HG02885 (cell line): Measurements from ENCODE around the gene SPPL3.

Source experiments
- ATAC-seq: cut with Tn5 transposase; IDR thresholded peaks from one replicate; pipeline ENCODE4 v1.9.1; 2021; ENCODE audit warnings: mild to moderate bottlenecking; ENCODE audit not compliant: unreplicated experiment, poor library complexity

SPPL3 gene

DNA sequence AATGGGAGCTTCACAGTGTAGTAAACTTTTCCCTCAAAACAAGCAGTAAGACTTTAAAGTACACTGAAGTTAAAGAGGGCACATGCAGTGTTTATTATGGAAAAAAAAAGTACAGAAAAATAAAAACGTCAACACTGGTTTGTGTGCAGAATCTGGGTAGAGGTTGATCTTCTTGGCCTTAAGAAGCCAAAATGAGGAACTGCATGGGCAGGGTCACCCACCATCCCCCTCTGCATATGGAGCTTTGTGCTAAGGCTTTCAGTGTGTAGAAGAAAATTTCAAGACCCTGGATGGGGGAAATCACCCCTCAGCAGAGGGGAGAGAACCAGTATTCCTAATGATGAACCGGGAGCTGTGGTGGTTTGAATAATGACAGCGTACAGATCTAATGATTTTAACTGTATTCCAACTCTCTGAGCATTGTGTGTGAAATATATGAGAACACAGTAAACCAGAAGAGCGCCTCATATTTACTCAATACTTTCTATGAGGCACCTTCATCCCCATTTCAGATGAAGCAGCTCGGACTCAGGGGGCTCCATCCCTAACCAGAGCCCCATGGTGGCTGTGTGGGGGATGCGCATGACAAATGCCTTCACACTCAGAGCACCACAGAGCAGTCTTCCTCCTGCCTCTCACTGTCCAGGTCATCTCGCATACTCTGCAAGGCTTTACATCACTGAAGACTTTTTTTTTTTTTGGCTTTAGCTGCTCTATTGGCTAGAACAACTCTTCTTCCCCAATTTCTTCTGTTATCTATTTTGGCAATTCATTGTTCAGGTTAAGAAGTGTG is 145.2 kb downstream of the SPPL3 start:
- no peak for ATAC-seq

DNA sequence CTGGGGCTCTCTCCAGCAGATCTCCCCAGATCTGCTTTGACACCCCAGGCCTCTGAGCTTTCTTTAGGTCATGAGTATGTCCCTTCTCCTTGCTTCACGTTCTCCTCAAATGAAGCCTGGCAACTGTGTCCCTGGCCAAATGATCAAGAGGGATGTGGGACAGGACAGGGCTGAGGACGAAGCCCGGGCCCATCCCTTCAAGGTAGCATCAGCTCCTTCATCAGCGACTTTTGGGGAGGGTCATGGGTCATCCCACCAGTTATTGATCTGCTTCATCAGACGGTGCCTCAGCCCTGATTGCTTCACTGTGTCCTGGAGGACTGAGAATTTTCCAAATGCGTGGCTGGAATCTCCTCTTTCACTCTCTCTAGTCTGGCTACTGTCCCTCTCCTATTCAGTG is 146.2 kb downstream of the SPPL3 start:
- ATAC-seq: no peak

DNA sequence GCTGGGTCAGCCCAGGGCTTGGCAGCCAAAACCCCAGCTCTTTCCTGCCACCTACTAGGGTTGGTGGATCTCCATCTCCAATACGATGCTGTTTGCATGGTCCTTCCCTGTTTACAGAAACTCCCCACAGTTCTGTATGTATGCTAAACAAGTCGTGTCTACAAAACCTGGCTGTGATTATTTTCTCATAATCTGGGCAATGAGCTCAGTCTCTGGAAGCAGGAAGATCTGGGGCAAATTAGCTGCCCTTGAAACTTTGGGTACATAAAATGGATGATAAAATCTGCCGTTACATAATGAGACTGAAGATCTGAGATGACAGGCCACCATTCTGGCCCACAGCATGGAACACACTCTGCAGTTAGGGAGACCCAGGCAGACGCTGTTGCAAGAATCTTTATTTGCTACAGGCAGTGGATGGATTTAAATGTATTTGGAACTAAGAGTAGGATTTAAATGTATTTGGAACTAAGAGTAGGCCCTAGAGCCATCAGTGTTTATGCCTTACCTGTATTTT is 146.9 kb downstream of the SPPL3 start:
- ATAC-seq: no peak

DNA sequence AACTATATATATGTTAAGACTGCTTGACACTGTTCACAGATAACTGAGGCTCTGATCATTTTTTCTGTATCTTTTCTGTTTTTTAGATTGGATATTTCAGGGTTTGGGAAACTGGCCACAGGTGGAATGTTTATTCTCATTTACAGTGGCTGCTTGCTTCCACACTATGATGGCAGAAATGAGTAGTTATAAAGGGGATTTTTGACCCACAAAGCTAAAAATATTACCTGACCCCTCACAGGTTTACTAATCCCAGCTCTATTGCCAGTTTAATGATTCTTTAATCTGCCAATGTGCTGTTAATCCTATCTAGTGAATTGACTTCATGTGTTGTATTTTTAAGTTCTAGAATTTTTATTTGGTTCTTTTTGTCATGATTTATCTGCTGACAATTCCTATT is 148.9 kb downstream of the SPPL3 start:
- ATAC-seq: no peak

DNA sequence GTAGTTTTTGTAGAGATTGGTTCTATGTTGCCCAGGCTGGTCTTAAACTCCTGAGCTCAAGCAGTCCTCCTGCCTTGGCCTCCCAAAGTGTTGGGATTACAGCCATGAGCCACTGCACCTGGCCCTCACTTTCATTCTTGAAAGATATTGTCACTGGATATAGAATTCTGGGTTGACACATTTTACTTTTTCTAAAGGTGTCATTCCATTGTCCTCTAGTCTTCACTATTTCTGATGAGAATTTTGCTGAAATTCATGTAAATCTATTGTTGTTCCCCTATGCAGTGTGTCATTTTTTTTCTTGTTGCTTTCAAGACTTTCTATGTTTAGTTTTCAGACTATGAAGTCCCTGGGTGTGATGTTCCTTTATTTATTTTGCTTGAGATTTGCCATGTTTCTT is 149.4 kb downstream of the SPPL3 start:
- ATAC-seq: no peak

DNA sequence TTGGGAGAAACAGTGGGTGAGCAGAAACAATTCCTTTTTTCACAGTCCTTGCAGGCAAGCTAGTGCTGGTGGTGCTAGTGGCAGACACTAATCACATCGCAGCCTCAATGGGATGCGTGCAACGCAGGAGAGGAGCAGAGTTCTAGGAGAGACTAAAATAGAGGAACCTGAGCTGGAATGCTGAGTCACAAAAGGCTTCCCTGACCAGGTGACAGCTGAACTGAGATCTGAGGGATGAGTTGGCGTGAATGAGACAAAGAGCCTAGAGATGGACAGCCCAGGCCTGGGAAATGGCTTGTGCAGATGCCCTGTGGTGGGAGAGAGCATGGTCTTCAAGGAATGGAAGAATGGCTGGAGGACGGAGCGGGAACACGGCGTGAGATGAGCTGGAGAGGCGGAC is 152.8 kb downstream of the SPPL3 start:
- ATAC-seq: no peak

DNA sequence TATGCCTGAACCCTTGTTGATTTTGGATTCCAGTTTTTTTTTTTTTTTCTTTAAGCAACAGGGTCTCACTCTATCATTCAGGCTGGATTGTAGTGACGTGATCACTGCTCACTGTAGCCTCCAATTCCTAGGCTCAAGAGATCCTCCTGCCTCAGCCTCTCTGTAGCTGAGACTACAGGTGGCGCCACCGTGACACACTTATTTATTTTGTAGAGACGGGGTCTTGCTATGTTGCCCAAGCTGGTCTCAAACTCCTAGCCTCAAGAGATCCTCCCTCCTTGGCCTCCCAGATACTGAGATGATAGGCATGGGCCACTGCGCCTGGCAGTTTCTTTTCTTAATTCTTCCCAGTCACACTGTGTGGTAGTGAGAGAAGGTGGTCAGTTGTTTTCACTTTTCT is 153.4 kb downstream of the SPPL3 start:
- no peak for ATAC-seq

DNA sequence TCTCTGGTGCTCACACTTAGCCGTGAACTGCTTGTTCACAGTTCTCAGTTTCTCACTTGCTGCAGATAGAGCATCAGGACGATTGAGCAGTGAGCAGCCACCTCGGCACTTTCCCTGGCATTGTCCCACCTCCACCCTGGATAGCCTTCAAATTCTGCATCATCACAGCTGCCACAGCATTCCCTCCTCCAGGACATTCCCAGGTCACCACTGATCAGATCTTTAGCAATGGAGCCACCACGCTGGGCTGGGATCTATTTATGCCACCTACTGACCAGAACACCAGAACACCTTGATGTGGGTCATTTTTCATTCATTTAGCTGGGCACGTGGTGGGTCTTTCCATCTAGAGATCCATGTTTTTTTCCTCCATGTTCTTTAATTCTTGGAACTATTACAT is 154.9 kb downstream of the SPPL3 start:
- ATAC-seq: no peak

DNA sequence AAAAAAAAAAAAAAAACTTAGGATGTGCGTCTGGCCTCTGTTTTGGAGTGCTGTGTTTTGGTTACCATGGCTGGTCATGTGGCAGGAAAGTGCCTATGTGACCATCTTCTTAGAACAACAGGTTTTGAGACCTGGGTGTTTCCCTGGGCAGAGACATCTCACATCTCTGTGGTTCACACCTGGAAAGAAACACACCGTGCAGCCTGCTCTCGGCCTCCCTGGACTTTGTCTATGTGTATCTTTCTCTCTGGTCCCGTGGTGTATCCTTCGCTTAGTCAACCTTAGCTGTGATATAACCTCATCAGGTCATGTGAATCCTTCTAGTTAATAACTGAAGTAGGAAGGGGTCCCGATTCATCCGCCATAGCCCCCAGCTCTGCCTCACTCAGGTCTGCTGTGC is 155.9 kb downstream of the SPPL3 start:
- no peak for ATAC-seq

DNA sequence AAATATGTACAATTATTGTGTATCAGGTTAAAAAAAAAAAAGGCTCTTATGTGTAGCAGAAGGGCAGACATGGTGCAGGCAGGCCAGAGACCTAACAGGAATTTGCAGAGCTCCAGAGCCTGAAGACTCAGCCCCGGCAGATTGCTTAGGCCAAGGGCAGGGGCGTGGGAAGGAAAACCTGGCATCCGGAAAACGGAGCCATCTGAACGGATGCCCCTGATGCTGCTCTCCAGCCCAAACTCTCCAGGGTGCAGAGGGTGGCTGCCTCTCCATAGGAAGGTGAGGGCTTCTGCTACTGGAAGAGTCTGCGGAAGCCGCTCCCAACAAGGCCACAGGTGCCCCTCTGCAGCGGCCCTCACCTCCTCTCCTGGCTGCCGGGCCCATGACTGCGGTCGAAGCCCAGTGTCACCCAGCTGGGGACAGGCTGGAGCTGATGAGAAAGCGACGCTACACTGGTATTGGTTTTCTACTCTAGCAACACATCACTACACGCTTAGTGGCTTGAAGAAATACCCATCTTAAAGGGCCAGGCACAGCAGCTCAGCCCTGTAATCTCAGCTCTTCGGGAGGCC is 159.2 kb downstream of the SPPL3 start:
- no peak for ATAC-seq

DNA sequence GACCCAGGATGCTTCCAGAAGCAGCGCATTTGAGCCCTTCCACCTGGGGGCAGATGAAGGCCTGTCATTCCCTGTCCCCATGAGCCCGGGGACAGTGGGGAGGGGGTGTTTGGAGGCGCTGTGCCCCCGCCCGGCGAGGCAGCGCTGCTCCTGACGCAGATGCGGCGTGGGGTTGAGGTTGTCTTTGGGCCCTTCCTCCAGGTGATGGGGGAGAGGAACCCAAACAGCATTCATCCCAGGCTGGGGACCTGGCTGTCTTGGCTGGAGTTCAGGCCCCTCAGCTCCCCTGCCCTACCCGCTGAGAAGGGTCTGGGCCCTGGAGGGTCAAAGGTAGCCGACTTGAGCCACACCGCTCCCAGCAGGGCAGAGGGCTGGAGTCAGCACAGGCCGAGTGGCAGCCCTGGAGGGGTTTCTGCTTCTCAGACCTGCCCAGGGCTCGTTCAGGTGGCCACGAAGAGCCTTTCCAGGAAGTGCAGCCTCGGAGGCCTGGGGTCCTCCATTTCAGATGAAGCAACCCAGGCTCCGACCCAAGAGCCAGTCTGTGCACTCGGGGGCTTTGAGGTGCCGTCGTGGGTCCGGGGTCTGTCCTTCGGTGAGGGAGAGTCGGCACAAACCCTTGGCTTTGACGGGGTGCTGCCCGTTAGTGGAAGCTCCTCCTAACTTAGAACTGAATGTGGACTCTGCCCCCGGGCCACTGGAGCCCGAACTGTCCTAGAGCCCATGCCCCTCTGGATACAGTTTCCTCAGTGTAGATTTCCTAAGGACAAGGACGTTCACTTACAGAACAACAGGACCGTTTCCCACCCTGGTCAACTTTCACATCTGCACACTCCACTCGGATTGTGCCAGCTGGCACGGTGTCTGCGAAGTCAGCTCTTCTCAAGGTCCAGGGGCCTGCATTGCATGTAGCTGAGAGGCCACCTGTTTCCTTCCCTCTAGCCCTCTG is 162.4 kb downstream of the SPPL3 start:
- ATAC-seq: no peak

DNA sequence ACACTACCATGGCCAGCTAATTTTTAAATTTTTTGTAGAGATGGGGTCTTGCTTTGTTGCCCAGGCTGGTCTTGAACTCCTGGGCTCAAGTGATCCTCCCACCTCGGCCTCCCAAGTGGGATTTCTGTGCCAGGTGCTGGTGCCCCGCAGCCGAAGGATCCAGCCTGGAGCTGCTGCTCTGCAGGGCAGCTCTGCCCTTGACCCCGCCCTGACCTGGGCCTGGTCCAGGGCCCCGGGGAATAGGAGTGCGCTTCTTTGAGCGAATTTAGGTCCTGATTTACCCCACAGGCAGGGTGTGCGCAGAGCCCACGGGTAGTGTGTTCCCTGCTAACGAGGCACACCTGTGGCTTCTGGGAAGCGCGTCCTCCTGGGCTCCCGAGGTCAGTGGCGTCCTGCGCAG is 163.3 kb downstream of the SPPL3 start:
- no peak for ATAC-seq

DNA sequence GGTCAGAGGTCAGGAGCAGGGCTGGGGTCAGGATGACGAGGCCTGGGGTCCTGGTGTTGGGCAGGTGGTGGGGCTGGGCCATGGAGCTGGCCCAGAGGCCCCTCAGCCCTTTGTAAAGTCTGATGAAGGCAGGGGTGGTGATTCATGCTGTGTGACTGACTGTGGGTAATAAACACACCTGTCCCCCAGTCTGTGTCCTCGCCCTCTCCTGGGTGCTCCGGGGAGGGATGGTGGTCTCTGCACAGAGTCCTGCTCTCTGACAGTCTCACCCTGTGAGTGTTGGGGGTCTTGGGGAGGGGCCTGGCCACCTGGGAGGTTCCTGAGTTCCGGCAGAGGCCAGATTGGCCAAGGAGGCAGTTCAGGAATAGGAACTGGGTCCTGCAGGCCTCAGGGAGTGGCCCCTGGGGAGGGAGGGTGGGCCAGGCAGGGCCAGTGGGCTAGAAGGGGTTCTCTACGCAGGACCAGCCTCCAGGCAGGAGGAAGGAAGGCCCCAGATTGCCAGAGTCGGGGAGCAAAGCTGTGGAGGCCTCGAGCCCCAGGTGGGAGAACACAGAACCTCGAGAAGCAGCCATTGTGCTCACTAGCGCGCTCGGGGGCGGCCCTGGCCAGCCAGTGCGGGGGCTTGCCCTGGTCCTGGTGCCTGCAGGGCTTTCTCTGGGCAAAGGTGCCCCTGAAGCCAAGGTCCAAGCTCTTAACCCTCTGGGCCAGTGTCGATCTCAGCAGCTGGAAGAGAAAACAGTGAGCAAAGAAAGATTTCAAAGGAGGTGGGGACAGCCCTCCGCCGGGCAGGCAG is 164.1 kb downstream of the SPPL3 start:
- no peak for ATAC-seq

DNA sequence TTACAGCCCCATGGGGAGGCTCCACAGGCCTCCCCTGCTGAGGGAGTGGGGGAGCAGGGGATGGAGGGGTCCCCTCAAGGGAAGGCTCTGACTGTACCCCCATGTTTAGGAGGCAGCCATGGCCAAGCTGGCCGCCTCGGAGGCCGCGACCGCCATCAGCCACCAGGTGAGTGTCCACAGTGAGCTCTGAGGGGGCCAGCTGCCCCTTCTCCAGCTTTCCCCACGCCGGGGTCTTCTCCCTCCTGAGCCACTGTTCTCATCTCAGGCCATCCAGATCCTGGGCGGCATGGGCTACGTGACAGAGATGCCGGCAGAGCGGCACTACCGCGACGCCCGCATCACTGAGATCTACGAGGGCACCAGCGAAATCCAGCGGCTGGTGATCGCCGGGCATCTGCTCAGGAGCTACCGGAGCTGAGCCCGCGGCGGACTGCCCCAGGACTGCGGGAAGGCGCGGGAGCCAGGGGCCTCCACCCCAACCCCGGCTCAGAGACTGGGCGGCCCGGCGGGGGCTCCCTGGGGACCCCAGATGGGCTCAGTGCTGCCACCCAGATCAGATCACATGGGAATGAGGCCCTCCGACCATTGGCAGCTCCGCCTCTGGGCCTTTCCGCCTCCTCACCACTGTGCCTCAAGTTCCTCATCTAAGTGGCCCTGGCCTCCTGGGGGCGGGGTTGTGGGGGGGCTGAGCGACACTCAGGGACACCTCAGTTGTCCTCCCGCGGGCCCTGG is 165.0 kb downstream of the SPPL3 start:
- no peak for ATAC-seq

DNA sequence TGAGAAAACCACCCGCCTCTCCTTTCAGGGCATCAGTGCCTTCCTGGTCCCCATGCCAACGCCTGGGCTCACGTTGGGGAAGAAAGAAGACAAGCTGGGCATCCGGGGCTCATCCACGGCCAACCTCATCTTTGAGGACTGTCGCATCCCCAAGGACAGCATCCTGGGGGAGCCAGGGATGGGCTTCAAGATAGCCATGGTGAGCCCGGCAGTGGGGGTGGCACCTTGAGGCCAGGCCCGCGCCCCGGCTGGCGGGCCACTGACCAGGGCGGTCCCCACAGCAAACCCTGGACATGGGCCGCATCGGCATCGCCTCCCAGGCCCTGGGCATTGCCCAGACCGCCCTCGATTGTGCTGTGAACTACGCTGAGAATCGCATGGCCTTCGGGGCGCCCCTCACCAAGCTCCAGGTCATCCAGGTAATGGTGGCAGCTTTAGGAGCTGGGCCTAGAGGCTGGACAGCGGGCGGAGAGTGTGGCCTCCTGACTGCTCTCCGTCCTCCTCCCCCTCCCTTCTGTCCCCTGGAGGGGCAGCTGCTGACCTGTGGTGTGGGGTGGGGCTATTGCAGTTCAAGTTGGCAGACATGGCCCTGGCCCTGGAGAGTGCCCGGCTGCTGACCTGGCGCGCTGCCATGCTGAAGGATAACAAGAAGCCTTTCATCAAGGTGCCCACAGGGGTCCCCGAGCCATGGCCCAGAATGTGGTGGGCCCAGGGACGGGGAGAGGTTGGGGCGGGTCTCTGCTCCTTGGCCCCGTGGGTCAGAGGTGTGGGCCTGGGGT is 165.7 kb downstream of the SPPL3 start:
- ATAC-seq: no peak

DNA sequence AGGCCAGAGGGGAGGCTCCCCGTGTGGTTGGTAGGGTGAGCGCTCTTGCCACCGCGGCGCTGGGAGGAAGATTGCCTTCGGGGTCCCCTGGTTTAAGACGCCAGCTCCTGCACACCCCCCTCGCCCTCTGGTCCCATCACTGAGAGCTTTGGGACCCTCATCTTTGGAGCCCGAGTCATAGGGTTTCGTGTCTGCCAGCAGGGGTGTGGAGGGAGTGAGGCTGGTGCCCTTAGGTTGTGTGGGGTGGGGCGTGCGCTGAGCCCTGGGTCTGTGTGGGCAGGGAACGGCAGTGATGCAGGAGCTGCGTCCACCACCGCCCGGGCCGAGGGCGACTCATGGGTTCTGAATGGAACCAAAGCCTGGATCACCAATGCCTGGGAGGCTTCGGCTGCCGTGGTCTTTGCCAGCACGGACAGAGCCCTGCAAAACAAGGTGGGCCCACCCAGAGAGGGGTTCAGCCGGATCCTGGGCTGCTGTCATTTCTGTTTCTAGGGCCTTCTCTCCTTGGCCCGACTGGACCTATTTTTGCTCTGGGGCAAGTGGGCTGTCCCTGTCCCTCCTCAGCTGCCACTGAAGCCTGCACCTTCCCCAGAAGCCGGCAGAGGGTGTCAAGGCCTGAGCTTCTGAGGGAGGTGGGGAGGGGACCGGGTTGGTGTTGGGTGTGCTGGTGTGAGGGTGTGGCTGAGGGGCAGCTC is 166.5 kb downstream of the SPPL3 start:
- ATAC-seq: no peak

DNA sequence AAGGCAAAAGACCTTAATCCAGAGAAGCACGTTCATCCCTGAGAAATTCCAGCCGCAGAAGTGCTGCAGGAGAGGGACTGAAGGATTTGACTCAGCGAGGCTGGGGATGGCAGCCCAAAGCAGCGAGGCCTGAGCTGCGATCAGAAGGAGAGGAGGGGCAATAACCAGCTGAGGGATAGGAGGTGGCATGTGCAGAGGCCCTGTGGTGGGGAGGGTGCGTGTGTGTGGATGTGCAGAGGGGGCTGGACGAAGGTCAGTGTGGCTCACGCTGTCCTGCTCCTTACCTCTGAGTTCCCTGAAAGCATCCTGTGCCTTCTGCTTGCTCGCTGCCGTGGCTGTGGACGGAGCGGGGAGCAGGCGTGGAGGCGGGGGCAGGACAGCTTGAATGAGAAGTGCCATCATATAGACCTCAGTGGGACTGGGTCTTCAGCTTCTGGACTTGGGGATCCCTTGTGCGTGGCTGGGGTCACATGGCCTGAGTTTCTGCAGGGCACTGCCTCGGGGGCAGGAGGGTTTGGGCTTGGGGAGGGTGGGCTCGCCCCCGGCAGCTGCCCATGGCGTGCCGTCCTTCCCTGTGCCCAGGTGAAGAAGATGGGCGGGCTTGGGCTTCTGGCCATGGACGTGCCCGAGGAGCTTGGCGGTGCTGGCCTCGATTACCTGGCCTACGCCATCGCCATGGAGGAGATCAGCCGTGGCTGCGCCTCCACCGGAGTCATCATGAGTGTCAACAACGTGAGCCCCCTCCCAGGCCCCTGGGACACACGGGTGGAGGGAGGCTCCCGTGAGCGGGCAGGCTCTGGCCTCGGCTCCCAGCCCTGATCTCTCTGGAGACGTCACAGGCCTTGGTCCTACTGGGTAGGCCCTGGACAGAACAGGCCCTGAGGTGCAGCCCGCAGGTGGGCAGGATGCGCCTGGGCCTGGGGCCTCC is 167.5 kb downstream of the SPPL3 start:
- ATAC-seq: no peak
